ENCODE measurements around the gene EPYC. TPM values are rescaled to one million over a fixed set of nuclear protein-coding genes. Genes with fewer than 3 reads are reported as not detected.

Gene EPYC
- total and polyA plus RNA-seq, 10 of the 15 experiments (the other 5 are each of a cell fraction or from before 2014, with no cell fraction given): not detected

DNA sequence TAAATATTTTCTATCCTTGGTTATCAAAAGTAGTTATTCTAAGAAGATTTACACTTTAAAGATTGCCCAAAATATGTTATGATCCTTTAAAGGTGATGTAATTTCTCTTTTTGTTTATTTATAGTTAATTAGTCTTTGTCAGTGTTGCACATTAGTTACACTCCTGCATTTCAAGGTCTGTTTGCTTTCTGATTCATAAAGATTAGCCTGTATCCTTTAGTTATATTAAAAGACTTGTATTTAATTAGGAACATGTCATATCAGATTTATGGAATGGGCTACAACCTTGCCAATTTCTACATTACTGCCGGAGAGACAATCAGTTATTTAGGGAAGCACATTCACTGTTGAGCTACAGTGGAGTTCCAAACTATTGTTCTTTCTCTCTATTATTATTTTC, 3.5 kb downstream of the EPYC start:
- Histone ChIP-seq H3K4me2 (ENCODE audit: control insufficient read depth, insufficient read depth) (no peak overlapping the region), H3K4me1 (ENCODE audit: control insufficient read depth, insufficient read depth, low read length) (no peaks in the 10 kb centered on the region), H3K9ac (ENCODE audit: control insufficient read depth, insufficient read depth, low read length) (no peak overlapping the region), H3K27ac (ENCODE audit: control insufficient read depth, insufficient read depth) (no peak overlapping the region), H2AFZ (ENCODE audit: control insufficient read depth, low read depth, low read length) (no peak overlapping the region), H3K9me3 (replicated peaks; ENCODE audit: control insufficient read depth, insufficient read depth, low read length) (no peaks in the 10 kb centered on the region), H3K36me3 (ENCODE audit: control insufficient read depth in 2 of 2, insufficient read depth in 2 of 2, low read length in 1 of 2) (no peaks in the 10 kb centered on the region), H3K79me2 (ENCODE audit: control insufficient read depth, insufficient read depth, low read length) (no peaks in the 10 kb centered on the region), H3K4me3 (no peak overlapping the region), H3K27me3 (replicated peaks in 1 of 2; ENCODE audit: control insufficient read depth in 2 of 2, insufficient read depth in 2 of 2, low read length in 1 of 2) (no peaks in the 10 kb centered on the region), H4K20me1 (ENCODE audit: control insufficient read depth, insufficient read depth) (no peaks in the 10 kb centered on the region)
- RAD21 ChIA-PET (ENCODE audit: unreplicated experiment): interaction anchor here (0.8 kb wide), 1 partner anchor 21 kb away, joined by 3 read pairs; no protein-coding TSS in a partner anchor
- CTCF ChIA-PET: interaction anchor here (0.6 kb wide), 1 partner anchor 246 kb away, joined by 3 read pairs; no protein-coding TSS in a partner anchor
- in situ Hi-C loops (cut with MboI) (no loop called here), intact Hi-C loops (cut with micrococcal nuclease; ENCODE audit: unreplicated experiment) (no loop called here)
- DNase-seq (ENCODE audit: low read depth, low spot score) (no peak), ATAC-seq (no peak), FAIRE-seq (no peak)
- POLR2A ChIA-PET: no interaction called here
- 90% methylated on average over 1 of the region's 1 CpG for WGBS (ENCODE audit: insufficient coverage, insufficient replicate concordance, low lambda C conversion rate, missing lambda C conversion rate)
- SMC1A ChIA-PET (ENCODE audit: uncharacterized antibody, unreplicated experiment): no interaction called here
- no TSS peak for BruUV-seq (replicated peaks)
- TF ChIP-seq SMAD5 (IDR thresholded peaks at IDR 0.05; ENCODE audit: low read depth): no peak
- no peak for TF ChIP-seq ZNF384 (IDR thresholded peaks at IDR 0.05; ENCODE audit: borderline replicate concordance, low read depth, low read length)
- TF ChIP-seq ESRRA (IDR thresholded peaks at IDR 0.05; ENCODE audit: low read length): no peak
- no peak for TF ChIP-seq SREBF2 (IDR thresholded peaks at IDR 0.05; ENCODE audit: low read length)
- no peak for TF ChIP-seq JUND (IDR thresholded peaks at IDR 0.05; ENCODE audit: low read depth, low read length)
- TF ChIP-seq, protein P1, sequence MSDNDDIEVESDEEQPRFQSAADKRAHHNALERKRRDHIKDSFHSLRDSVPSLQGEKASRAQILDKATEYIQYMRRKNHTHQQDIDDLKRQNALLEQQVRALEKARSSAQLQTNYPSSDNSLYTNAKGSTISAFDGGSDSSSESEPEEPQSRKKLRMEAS (IDR thresholded peaks at IDR 0.05; ENCODE audit: low read depth, low read length): no peak
- no peak for TF ChIP-seq BCL11A (IDR thresholded peaks at IDR 0.05; ENCODE audit: low read depth, low read length)
- TF ChIP-seq NFYB (IDR thresholded peaks at IDR 0.05; ENCODE audit: insufficient read depth, low read depth, low read length): no peak
- no peak for TF ChIP-seq HDAC6 (IDR thresholded peaks at IDR 0.05; ENCODE audit: unreplicated experiment)
- TF ChIP-seq MTA2 (IDR thresholded peaks at IDR 0.05; ENCODE audit: low read depth): no peak
- no peak for TF ChIP-seq MXI1 (IDR thresholded peaks at IDR 0.05; ENCODE audit: low read depth, low read length)
- no peak for TF ChIP-seq MTA3 (IDR thresholded peaks at IDR 0.05; ENCODE audit: borderline replicate concordance, low read length)
- no peak for TF ChIP-seq NFXL1 (IDR thresholded peaks at IDR 0.05; ENCODE audit: borderline replicate concordance)
- no peak for TF ChIP-seq ZZZ3 (IDR thresholded peaks at IDR 0.05; ENCODE audit: control insufficient read depth, insufficient read length, low read depth)
- no peak for TF ChIP-seq MEF2B (IDR thresholded peaks at IDR 0.05; ENCODE audit: partially characterized antibody, poor library complexity, severe bottlenecking)
- no peak for TF ChIP-seq KLF5 (IDR thresholded peaks at IDR 0.05; ENCODE audit: partially characterized antibody)
- TF ChIP-seq DPF2 (IDR thresholded peaks at IDR 0.05): no peak
- TF ChIP-seq, protein P2, sequence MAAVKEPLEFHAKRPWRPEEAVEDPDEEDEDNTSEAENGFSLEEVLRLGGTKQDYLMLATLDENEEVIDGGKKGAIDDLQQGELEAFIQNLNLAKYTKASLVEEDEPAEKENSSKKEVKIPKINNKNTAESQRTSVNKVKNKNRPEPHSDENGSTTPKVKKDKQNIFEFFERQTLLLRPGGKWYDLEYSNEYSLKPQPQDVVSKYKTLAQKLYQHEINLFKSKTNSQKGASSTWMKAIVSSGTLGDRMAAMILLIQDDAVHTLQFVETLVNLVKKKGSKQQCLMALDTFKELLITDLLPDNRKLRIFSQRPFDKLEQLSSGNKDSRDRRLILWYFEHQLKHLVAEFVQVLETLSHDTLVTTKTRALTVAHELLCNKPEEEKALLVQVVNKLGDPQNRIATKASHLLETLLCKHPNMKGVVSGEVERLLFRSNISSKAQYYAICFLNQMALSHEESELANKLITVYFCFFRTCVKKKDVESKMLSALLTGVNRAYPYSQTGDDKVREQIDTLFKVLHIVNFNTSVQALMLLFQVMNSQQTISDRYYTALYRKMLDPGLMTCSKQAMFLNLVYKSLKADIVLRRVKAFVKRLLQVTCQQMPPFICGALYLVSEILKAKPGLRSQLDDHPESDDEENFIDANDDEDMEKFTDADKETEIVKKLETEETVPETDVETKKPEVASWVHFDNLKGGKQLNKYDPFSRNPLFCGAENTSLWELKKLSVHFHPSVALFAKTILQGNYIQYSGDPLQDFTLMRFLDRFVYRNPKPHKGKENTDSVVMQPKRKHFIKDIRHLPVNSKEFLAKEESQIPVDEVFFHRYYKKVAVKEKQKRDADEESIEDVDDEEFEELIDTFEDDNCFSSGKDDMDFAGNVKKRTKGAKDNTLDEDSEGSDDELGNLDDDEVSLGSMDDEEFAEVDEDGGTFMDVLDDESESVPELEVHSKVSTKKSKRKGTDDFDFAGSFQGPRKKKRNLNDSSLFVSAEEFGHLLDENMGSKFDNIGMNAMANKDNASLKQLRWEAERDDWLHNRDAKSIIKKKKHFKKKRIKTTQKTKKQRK (IDR thresholded peaks at IDR 0.05; ENCODE audit: low read depth, low read length): no peak
- TF ChIP-seq, protein P3, sequence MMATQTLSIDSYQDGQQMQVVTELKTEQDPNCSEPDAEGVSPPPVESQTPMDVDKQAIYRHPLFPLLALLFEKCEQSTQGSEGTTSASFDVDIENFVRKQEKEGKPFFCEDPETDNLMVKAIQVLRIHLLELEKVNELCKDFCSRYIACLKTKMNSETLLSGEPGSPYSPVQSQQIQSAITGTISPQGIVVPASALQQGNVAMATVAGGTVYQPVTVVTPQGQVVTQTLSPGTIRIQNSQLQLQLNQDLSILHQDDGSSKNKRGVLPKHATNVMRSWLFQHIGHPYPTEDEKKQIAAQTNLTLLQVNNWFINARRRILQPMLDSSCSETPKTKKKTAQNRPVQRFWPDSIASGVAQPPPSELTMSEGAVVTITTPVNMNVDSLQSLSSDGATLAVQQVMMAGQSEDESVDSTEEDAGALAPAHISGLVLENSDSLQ (IDR thresholded peaks at IDR 0.05): no peak
